A673 (cell line): ENCODE measurements around the gene EGFL6. TPM values are rescaled to one million over a fixed set of nuclear protein-coding genes. Genes with fewer than 3 reads are reported as not detected.

Experiments used
- BruUV-seq: library from RNA; stranded (reverse); fragments of 400-500 nt; replicated peaks from 2 replicates; lab custom pipeline; 2021; lab: Mats Ljungman, UMichigan
- CTCF ChIA-PET: fragments of 300-600 bp; sonication (Branson Sonifier 250); formaldehyde crosslinking; loops from one replicate; lab custom pipeline; 2022; ENCODE audit warnings: antibody characterized with exemption; lab: Charles Lee
- POLR2A ChIA-PET: fragments of 300-600 bp; sonication (Branson Sonifier 250); formaldehyde crosslinking; loops from one replicate; lab custom pipeline; 2022; ENCODE audit warnings: antibody characterized with exemption; ENCODE audit not compliant: low non-redundant PET; lab: Charles Lee
- DNase-seq: peaks from one replicate; pipeline ENCODE4 v3.0.0-alpha.2; 2015; ENCODE audit warnings: low spot score
- H3K27ac ChIP-seq: fragments of 200-600 bp; sonication (generic); 2 replicates; pipeline ENCODE4 v1.5.1; 2016; ENCODE audit warnings: mixed run types, low read depth, mild to moderate bottlenecking, mixed read lengths, antibody characterized with exemption, low read length; ENCODE audit not compliant: poor library complexity, severe bottlenecking
- H3K27me3 ChIP-seq: fragments of 200-600 bp; sonication (generic); replicated peaks from 2 replicates; pipeline ENCODE4 v1.6.1; 2017; ENCODE audit warnings: mixed run types, low read depth, mild to moderate bottlenecking, mixed read lengths, antibody characterized with exemption, low read length; ENCODE audit not compliant: insufficient read depth, poor library complexity
- H3K36me3 ChIP-seq: fragments of 200-600 bp; sonication (generic); 2 replicates; pipeline ENCODE4 v1.6.1; 2016; ENCODE audit warnings: mixed run types, mild to moderate bottlenecking, mixed read lengths, antibody characterized with exemption, low read length; ENCODE audit not compliant: insufficient read depth, poor library complexity, severe bottlenecking
- H3K4me1 ChIP-seq: fragments of 200-600 bp; sonication (generic); 2 replicates; pipeline ENCODE4 v1.6.1; 2017; ENCODE audit warnings: mixed run types, mild to moderate bottlenecking, mixed read lengths, antibody characterized with exemption, low read length; ENCODE audit not compliant: insufficient read depth, poor library complexity, severe bottlenecking
- H3K4me3 ChIP-seq: fragments of 200-600 bp; sonication (generic); 2 replicates; pipeline ENCODE4 v1.5.1; 2016; ENCODE audit warnings: low read depth, mixed run types, mild to moderate bottlenecking, mixed read lengths, low read length; ENCODE audit not compliant: poor library complexity, severe bottlenecking
- H3K9me3 ChIP-seq: fragments of 200-600 bp; sonication (generic); 2 replicates; pipeline ENCODE4 v1.6.1; 2016; ENCODE audit warnings: mixed run types, low read depth, mild to moderate bottlenecking, mixed read lengths, antibody characterized with exemption, low read length; ENCODE audit not compliant: poor library complexity, severe bottlenecking
- CTCF ChIP-seq: fragments of 300-800, 200-600 bp; sonication (generic); conservative IDR thresholded peaks from 2 replicates; pipeline ENCODE4 v1.5.1; 2017; ENCODE audit warnings: low read depth, mild to moderate bottlenecking, antibody characterized with exemption, low read length, moderate library complexity, mixed read lengths
- EZH2 ChIP-seq: fragments of 200-600 bp; sonication (generic); IDR thresholded peaks from 2 replicates; pipeline ENCODE4 v1.6.1; 2017; ENCODE audit warnings: borderline replicate concordance, low read depth, mild to moderate bottlenecking, mixed read lengths, antibody characterized with exemption, low read length; ENCODE audit not compliant: poor library complexity, severe bottlenecking
- intact Hi-C: fragments of 100-400 bp; cut with micrococcal nuclease; formaldehyde crosslinking; loops from one replicate; pipeline ENCODE4 v1.10.0; 2022; ENCODE audit not compliant: unreplicated experiment
- total RNA-seq: library from RNA; stranded (reverse); gene quantifications from 2 replicates; pipeline ENCODE4 v1.2.3, GENCODE V29; 2021

Gene EGFL6
- total RNA-seq, 1 experiment from 2014 or later: not detected

DNA sequence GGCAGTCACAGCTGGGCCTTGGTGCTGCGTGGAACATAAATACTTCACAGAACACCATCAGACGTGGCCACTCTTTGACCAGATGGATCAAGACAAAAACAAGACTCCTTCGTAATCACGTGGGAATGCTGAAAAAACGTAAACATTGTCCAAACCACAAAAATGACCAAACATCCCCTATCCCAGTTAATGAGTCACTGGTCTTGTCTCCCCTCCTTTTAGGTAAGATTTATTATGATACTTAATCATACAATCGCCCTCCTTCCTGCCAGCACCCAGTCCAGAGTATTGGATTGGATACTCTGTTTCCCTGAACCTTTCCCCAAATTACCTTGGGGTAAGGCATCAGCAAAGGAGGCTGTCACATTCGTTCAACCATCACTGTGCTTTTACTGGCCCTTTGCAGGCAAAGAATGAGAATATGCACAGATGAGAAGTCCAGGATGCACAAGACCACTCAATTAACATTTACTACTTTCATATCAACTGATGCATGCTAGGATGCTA is 82.9 kb downstream of the EGFL6 start:
- Histone ChIP-seq H3K4me3 (peak overlapping the region; percentile 59), H3K27me3 (no peaks in the 10 kb centered on the region), H3K4me1 (peaks cover 3% of the 10 kb centered on the region), H3K36me3 (no peaks in the 10 kb centered on the region), H3K27ac (no peak overlapping the region), H3K9me3 (no peaks in the 10 kb centered on the region)
- ChIA-PET CTCF (interaction anchor here (0.7 kb wide), 1 partner anchor 82 kb away, joined by 4 read pairs; the partner anchor contains the start of genes OFD1 and TRAPPC2), POLR2A (no interaction called here)
- BruUV-seq: TSS peak; percentile 84
- DNase-seq: peak; percentile 2
- no peak for TF ChIP-seq EZH2
- no peak for TF ChIP-seq CTCF
- intact Hi-C loops: loop anchor here (5.0 kb wide), 1 partner anchor 80 kb away; the partner anchor contains the start of genes OFD1 and TRAPPC2

DNA sequence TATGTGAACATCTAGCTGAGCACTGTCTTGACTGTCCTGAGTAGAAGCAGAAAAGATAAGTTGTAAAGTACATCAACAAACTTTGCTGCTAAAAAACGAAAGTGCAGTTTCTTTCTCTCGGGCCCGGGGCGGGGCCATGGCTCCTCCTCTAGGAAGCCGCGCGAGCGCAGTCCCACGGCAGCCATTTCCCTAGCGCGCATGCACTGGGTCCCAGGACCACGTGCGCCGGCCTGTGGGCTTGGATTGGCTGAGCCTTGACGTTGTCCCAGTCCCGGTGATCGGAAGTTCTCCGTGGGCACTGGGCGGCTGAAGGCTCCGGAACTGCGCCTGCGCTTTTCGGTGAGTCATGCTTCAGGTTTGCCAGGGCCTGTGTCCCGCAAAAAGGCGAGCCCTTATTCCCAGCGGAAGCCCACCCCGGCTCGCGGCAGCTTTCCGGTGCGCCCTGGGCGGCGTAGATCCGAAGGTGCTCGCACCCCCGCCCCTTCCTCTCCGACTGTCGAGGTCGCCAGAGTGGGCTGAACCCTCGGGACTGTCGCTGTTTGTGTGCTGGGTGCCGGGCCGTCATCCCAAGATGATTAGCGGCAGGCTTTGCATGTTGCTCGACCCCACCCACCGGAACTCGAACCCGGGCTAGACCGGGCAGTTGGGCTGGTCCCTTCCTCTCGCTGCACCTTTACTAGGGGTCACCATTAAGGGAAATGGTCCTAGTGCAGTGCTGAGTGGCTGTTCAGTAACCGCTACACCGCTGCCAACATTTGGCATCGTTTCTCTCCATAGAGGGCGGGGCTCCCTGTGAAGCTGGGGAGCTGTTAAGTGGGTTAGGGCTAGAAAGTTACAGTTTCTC is 83.7 kb downstream of the EGFL6 start, which contains the start of gene TCEANC:
TCEANC (plus strand) TSS at position 292 of the 844 bp plus-strand sequence. CDS start 9,368 bp downstream, outside the sequence.
- Histone ChIP-seq H3K27ac (peak within 1 kb of the TSS; percentile 78), H3K4me3 (peak within 1 kb of the TSS; percentile 59), H3K36me3 (no peaks in the 10 kb centered on the region), H3K4me1 (no peaks in the 10 kb centered on the region), H3K9me3 (no peaks in the 10 kb centered on the region), H3K27me3 (no peaks in the 10 kb centered on the region)
- ChIA-PET POLR2A (no interaction called here), CTCF (no interaction called here)
- peak; percentile 98 for DNase-seq
- TF ChIP-seq CTCF (no peak), EZH2 (no peak)
- no TSS peak for BruUV-seq
- intact Hi-C loops: loop anchor here (5.0 kb wide), 1 partner anchor 79 kb away; the partner anchor contains the start of genes OFD1 and TRAPPC2

- no peaks in the 10 kb centered on the region for H3K27me3 ChIP-seq
- H3K9me3 ChIP-seq: no peaks in the 10 kb centered on the region
- no peaks in the 10 kb centered on the region for H3K36me3 ChIP-seq
- TF ChIP-seq CTCF (no peak), EZH2 (no peak)
- ChIA-PET POLR2A (no interaction called here), CTCF (no interaction called here)
- intact Hi-C loops: loop anchor here (5.0 kb wide), 1 partner anchor 78 kb away; the partner anchor contains the start of genes OFD1 and TRAPPC2
- H3K27ac ChIP-seq: peak overlapping the region; percentile 78
- no peak for DNase-seq
- H3K4me3 ChIP-seq: peak overlapping the region; percentile 59
- no peaks in the 10 kb centered on the region for H3K4me1 ChIP-seq
- BruUV-seq: TSS peak; percentile 62
Observed at GRCh38 chrX:13654116-13654515, 84.7 kb downstream of the EGFL6 start.
